ENCODE measurements around the gene SALL4. TPM values are rescaled to one million over a fixed set of nuclear protein-coding genes. Genes with fewer than 3 reads are reported as not detected.

Gene SALL4
- total RNA-seq, 1 experiment from 2014 or later, result 17.7 TPM

DNA sequence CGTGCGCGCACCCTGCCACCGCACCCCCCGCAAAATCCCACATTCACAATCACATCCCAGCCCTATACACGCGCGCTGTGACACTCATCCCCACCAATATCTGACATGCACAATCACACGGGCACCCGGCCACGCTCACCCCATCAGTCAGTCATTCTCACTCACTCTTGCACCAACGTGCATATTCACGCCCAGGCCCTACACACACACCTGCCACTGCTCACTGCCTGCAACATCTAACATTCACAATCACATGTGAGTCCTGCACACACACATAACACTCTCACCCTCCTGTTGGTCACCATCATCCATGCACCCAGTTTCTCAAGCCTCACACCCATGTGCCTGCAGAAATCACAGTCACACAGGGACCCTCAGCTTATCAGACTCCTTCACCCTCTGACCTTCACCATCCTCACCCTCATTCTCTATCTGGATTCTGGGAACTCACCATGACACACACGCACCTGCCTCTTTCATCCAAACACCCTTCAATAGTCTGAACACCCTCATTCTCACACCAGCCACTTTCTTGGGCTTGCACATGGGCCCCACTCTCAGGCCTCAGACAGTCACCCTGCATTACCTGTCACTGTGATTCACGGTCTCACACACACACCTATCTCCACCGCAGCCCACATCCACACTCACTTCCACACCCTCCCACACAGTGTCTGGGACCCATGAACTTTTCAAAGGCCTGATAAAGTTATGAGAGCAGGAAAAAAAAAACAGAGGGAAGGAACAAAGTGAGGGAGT lies 33.4 kb downstream of the SALL4 start:
- no peak for DNase-seq (ENCODE audit: low spot score)
- ChIA-PET POLR2A (ENCODE audit: low non-redundant PET) (interaction anchor here (0.6 kb wide), 1 partner anchor 28 kb away, joined by 3 read pairs; no protein-coding TSS in a partner anchor), CTCF (interaction anchor here (0.7 kb wide), 1 partner anchor 128 kb away, joined by 4 read pairs; no protein-coding TSS in a partner anchor)
- intact Hi-C loops (cut with micrococcal nuclease; ENCODE audit: unreplicated experiment), result loop anchor here (10.0 kb wide), 1 partner anchor 134 kb away; no protein-coding TSS in a partner anchor
- H3K4me3 ChIP-seq (ENCODE audit: low read depth, low read length, poor library complexity, severe bottlenecking), result peak overlapping the region; percentile 27
- no peaks in the 10 kb centered on the region for H3K36me3 ChIP-seq (ENCODE audit: insufficient read depth, low read length, poor library complexity, severe bottlenecking)
- no peak overlapping the region for H3K27ac ChIP-seq (ENCODE audit: low read depth, low read length, poor library complexity, severe bottlenecking)
- H3K27me3 ChIP-seq (replicated peaks; ENCODE audit: insufficient read depth, low read depth, low read length, poor library complexity), result no peaks in the 10 kb centered on the region
- BruUV-seq (replicated peaks), result no TSS peak
- no peaks in the 10 kb centered on the region for H3K9me3 ChIP-seq (ENCODE audit: low read depth, low read length, poor library complexity, severe bottlenecking)
- no peak for TF ChIP-seq EZH2 (IDR thresholded peaks at IDR 0.05; ENCODE audit: borderline replicate concordance, low read depth, low read length, poor library complexity, severe bottlenecking)
- TF ChIP-seq, protein P1, sequence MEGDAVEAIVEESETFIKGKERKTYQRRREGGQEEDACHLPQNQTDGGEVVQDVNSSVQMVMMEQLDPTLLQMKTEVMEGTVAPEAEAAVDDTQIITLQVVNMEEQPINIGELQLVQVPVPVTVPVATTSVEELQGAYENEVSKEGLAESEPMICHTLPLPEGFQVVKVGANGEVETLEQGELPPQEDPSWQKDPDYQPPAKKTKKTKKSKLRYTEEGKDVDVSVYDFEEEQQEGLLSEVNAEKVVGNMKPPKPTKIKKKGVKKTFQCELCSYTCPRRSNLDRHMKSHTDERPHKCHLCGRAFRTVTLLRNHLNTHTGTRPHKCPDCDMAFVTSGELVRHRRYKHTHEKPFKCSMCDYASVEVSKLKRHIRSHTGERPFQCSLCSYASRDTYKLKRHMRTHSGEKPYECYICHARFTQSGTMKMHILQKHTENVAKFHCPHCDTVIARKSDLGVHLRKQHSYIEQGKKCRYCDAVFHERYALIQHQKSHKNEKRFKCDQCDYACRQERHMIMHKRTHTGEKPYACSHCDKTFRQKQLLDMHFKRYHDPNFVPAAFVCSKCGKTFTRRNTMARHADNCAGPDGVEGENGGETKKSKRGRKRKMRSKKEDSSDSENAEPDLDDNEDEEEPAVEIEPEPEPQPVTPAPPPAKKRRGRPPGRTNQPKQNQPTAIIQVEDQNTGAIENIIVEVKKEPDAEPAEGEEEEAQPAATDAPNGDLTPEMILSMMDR (conservative IDR thresholded peaks at IDR 0.05; ENCODE audit: low read depth, low read length), result no peak
- H3K4me1 ChIP-seq (ENCODE audit: insufficient read depth, low read length, poor library complexity, severe bottlenecking), result peaks cover 9% of the 10 kb centered on the region

DNA sequence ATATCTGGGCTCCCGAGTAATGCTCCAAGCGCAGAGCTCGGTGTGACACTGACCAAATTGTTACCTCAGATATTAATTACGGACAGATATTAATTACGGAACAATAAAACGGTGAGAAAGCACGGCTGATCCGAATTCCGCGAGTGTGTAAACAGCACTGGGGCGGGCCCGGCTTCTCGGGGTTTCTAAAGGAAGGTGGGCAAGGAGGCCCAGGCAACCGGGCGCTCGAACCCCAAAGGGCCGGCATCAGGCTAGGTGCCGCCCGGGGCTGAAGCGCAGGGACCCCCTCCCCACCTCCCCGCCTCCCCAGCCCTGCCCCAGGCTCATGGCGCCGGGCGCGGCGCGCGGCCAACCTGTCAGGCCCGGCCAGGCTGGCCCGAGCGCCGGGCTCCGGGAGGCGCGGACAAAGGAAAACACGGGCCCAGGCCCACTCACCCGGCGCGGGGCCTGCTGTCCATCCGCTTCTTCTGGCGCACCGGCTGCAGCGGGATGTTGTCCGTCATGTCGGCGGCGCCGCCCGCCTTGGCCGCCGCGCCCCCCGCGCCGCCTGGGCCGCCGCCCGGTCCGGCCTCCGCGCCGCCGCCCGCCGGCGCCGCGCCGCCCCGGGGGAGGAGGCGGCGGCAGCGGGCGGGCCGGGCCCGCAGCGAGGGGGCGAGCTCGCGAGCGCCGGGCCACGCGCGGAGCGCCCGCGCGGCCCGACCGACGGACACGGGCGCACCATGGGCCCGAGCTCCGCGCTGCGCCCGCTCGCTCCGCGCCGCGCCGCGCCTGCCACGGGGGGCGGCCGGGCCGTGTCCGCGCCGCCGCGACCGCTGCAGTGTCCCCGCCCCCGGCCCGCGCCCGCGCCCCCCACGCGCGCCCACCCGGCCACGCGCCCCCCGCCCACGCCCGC lies 34.2 kb downstream of the SALL4 start, which contains the start of gene ATP9A:
ATP9A (minus strand) TSS at position 524 of the 892 bp plus-strand sequence; CDS start at position 503, 21 bp downstream.
- Histone ChIP-seq H3K4me3 (ENCODE audit: low read depth, low read length, poor library complexity, severe bottlenecking) (peak within 1 kb of the TSS; percentile 91), H3K4me1 (ENCODE audit: insufficient read depth, low read length, poor library complexity, severe bottlenecking) (peaks cover 9% of the 10 kb centered on the region), H3K27me3 (replicated peaks; ENCODE audit: insufficient read depth, low read depth, low read length, poor library complexity) (no peaks in the 10 kb centered on the region), H3K27ac (ENCODE audit: low read depth, low read length, poor library complexity, severe bottlenecking) (peak within 1 kb of the TSS; percentile 65), H3K9me3 (ENCODE audit: low read depth, low read length, poor library complexity, severe bottlenecking) (no peaks in the 10 kb centered on the region), H3K36me3 (ENCODE audit: insufficient read depth, low read length, poor library complexity, severe bottlenecking) (no peaks in the 10 kb centered on the region)
- no peak for DNase-seq (ENCODE audit: low spot score)
- POLR2A ChIA-PET (ENCODE audit: low non-redundant PET), result no interaction called here
- no TSS peak for BruUV-seq (replicated peaks)
- CTCF ChIA-PET, result no interaction called here
- no peak for TF ChIP-seq EZH2 (IDR thresholded peaks at IDR 0.05; ENCODE audit: borderline replicate concordance, low read depth, low read length, poor library complexity, severe bottlenecking)
- TF ChIP-seq, protein P1 (conservative IDR thresholded peaks at IDR 0.05; ENCODE audit: low read depth, low read length), result 0 out of 2 replicates have a peak, but pooled peaks have one; percentile 18
- intact Hi-C loops (cut with micrococcal nuclease; ENCODE audit: unreplicated experiment), result loop anchor here (10.0 kb wide), 1 partner anchor 133 kb away; no protein-coding TSS in a partner anchor
